Caco-2 (cell line): ENCODE data around the gene ASF1A. TPM values are rescaled to one million over a fixed set of nuclear protein-coding genes. Genes with fewer than 3 reads are reported as not detected.

Experiments
- BruUV-seq: library from RNA; stranded (reverse); fragments of 400-500 nt; replicated peaks from 2 replicates; lab custom pipeline; 2021; lab: Mats Ljungman, UMichigan
- CTCF ChIA-PET: fragments of 300-600 bp; sonication (Branson Sonifier 250); formaldehyde crosslinking; loops from one replicate; lab custom pipeline; 2022; ENCODE audit warnings: antibody characterized with exemption; lab: Charles Lee
- POLR2A ChIA-PET: fragments of 300-600 bp; sonication (Branson Sonifier 250); formaldehyde crosslinking; loops from one replicate; lab custom pipeline; 2022; ENCODE audit warnings: antibody characterized with exemption; lab: Charles Lee
- DNase-seq, 2 experiments: peaks; one replicate each; pipeline versions ENCODE4 v3.0.0 to v3.0.0-alpha.2; 2020 to 2022
- H3K27me3 ChIP-seq: replicated peaks from 2 replicates; pipeline ENCODE4 v1.6.0; 2011; ENCODE audit warnings: low read length; ENCODE audit not compliant: control insufficient read depth, insufficient read depth
- H3K36me3 ChIP-seq: 2 replicates; pipeline ENCODE4 v1.5.1; 2011; ENCODE audit warnings: low read length; ENCODE audit not compliant: control insufficient read depth, insufficient read depth
- H3K4me1 ChIP-seq: fragments of 250-450 bp; sonication (Bioruptor Pico); 2 replicates; pipeline ENCODE4 v1.5.1; 2020; ENCODE audit warnings: mild to moderate bottlenecking
- H3K4me3 ChIP-seq: 2 replicates; pipeline ENCODE4 v1.5.1; 2011; ENCODE audit warnings: low read depth, mild to moderate bottlenecking, control low read depth, low read length
- H3K9me3 ChIP-seq: fragments of 250-450 bp; sonication (Bioruptor Pico); 2 replicates; pipeline ENCODE4 v1.5.1; 2020; ENCODE audit warnings: mild to moderate bottlenecking, moderate library complexity
- H3K27ac Mint-ChIP-seq: one replicate; pipeline ENCODE4 v1.8.0; 2022; ENCODE audit warnings: mixed read lengths; ENCODE audit not compliant: unreplicated experiment
- H3K27me3 Mint-ChIP-seq: one replicate; pipeline ENCODE4 v1.8.0; 2022; ENCODE audit warnings: mixed read lengths; ENCODE audit not compliant: insufficient read depth, unreplicated experiment
- H3K36me3 Mint-ChIP-seq: one replicate; pipeline ENCODE4 v1.8.0; 2022; ENCODE audit warnings: mild to moderate bottlenecking, mixed read lengths; ENCODE audit not compliant: insufficient read depth, unreplicated experiment
- H3K4me1 Mint-ChIP-seq: one replicate; pipeline ENCODE4 v1.8.0; 2022; ENCODE audit warnings: low read depth, mixed read lengths; ENCODE audit not compliant: unreplicated experiment
- H3K4me3 Mint-ChIP-seq: one replicate; pipeline ENCODE4 v1.8.0; 2022; ENCODE audit warnings: mild to moderate bottlenecking, moderate library complexity, mixed read lengths; ENCODE audit not compliant: unreplicated experiment
- H3K9me3 Mint-ChIP-seq: one replicate; pipeline ENCODE4 v1.8.0; 2022; ENCODE audit warnings: mixed read lengths; ENCODE audit not compliant: unreplicated experiment
- CTCF ChIP-seq, 2 experiments: fragments of 200-600 bp in 1 of 2; IDR thresholded peaks; 1 replicate in 1 of 2; 2 replicates in 1 of 2; pipeline versions ENCODE4 v1.5.1 to v1.8.0; 2011 to 2022; ENCODE audit warnings: antibody characterized with exemption in 1 of 2, control low read depth in 1 of 2, inconsistent platforms in 1 of 2, low read depth in 1 of 2, low read length in 1 of 2, mild to moderate bottlenecking in 1 of 2, moderate library complexity in 1 of 2; ENCODE audit not compliant: insufficient read depth in 1 of 2, severe bottlenecking in 1 of 2, unreplicated experiment in 1 of 2
- intact Hi-C: fragments of 100-400 bp; cut with micrococcal nuclease; formaldehyde crosslinking; loops from one replicate; pipeline ENCODE4 v1.10.0; 2022; ENCODE audit not compliant: unreplicated experiment
- total RNA-seq: library from RNA; stranded (reverse); gene quantifications from 2 replicates; pipeline ENCODE4 v1.2.3, GENCODE V29; 2022

Gene ASF1A
- total RNA-seq, 1 experiment from 2014 or later: 21.9 TPM

DNA sequence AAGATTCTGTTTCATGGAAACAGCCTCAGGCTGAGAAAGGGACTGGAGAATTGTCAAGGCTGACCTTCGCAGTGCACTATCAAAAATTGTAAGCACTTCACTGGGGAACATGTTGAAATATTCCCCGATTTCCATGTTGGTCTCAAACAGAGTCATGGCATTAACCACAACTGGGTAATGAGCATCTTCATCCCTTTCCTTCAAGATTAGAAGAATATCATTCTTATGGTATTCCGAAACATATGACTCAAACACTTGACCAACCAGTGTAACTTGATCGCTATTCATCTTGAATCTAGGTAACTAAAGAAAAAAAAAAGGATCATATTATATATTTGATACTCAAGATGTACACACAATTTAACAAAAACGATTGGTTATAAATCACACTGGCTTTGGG lies 37.5 kb downstream of the ASF1A start:
- H3K27me3 Mint-ChIP-seq: no peaks in the 10 kb centered on the region
- ChIA-PET POLR2A (no interaction called here), CTCF (no interaction called here)
- H3K4me1 Mint-ChIP-seq: peaks cover 16% of the 10 kb centered on the region
- H3K4me3 Mint-ChIP-seq: no peak overlapping the region
- Histone ChIP-seq H3K4me1 (no peaks in the 10 kb centered on the region), H3K27me3 (no peaks in the 10 kb centered on the region), H3K4me3 (no peak overlapping the region), H3K36me3 (no peaks in the 10 kb centered on the region), H3K9me3 (no peaks in the 10 kb centered on the region)
- BruUV-seq: no TSS peak
- H3K27ac Mint-ChIP-seq: no peak overlapping the region
- no peaks in the 10 kb centered on the region for H3K9me3 Mint-ChIP-seq
- H3K36me3 Mint-ChIP-seq: peaks cover 26% of the 10 kb centered on the region
- DNase-seq: no peak
- TF ChIP-seq CTCF (IDR thresholded peaks at IDR 0.05; ENCODE audit: insufficient read depth in 1 of 2, low read depth in 1 of 2, low read length in 1 of 2, severe bottlenecking in 1 of 2, unreplicated experiment in 1 of 2): no peak
- intact Hi-C loops: no loop called here

DNA sequence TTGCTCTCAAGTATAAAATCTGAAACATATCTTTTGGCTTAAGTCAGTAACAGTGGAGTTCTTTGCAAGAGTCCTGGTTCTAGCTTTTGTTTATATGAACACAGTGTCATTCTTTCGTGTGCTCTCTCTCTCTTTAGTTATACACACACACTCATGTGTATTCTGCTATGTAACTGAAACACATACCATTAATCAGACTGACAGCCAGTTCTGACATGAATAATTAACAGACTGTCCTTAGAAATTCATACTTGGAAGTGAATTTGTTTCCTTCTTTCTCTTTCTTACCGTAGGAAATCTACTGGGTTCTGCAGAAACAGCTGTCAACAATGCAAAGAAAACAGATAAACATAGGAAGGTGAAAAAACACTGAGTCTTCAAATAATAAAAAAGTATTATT lies 38.5 kb downstream of the ASF1A start:
- Histone ChIP-seq H3K4me1 (no peaks in the 10 kb centered on the region), H3K27me3 (no peaks in the 10 kb centered on the region), H3K36me3 (no peaks in the 10 kb centered on the region), H3K4me3 (no peak overlapping the region), H3K9me3 (no peaks in the 10 kb centered on the region)
- ChIA-PET POLR2A (no interaction called here), CTCF (no interaction called here)
- peaks cover 16% of the 10 kb centered on the region for H3K4me1 Mint-ChIP-seq
- no peak for DNase-seq
- H3K4me3 Mint-ChIP-seq: no peak overlapping the region
- no peaks in the 10 kb centered on the region for H3K9me3 Mint-ChIP-seq
- no peak overlapping the region for H3K27ac Mint-ChIP-seq
- no peak for TF ChIP-seq CTCF (IDR thresholded peaks at IDR 0.05; ENCODE audit: insufficient read depth in 1 of 2, low read depth in 1 of 2, low read length in 1 of 2, severe bottlenecking in 1 of 2, unreplicated experiment in 1 of 2)
- H3K36me3 Mint-ChIP-seq: peaks cover 26% of the 10 kb centered on the region
- no peaks in the 10 kb centered on the region for H3K27me3 Mint-ChIP-seq
- BruUV-seq: no TSS peak
- intact Hi-C loops: no loop called here

DNA sequence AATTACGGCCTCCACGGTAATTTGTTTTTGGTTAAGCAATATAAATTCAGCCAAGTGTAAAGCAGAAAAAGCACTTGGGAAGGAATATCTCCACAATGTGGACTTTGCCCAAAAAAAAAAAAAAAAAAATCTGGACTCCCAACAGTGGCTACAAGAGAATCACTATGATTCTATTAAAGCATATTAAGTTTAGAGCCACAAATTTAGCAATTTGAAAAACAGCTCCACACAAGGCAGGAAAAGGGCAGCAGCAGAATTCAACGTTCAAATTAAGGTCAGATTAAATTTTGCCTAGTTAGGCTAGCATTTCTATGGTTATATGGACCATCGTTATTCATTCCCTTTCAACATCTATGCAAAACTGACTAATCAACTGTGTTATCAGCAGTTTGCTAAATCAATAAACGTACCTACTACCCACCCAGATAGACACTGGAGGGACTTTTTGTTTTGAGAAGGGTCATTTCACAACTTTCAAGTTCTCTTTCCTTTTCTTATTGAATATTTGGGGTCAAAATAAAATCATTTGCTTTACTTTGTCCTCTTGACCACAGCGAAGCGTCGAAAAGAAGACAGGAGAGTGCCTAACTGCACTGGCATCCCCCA lies 40.0 kb downstream of the ASF1A start:
- Mint-ChIP-seq H3K27me3 (no peaks in the 10 kb centered on the region), H3K4me3 (peak overlapping the region; percentile 87), H3K4me1 (peaks cover 16% of the 10 kb centered on the region), H3K27ac (peak overlapping the region; percentile 77), H3K9me3 (no peaks in the 10 kb centered on the region), H3K36me3 (peaks cover 21% of the 10 kb centered on the region)
- Histone ChIP-seq H3K4me1 (no peaks in the 10 kb centered on the region), H3K4me3 (peak overlapping the region; percentile 92), H3K9me3 (no peaks in the 10 kb centered on the region), H3K27me3 (no peaks in the 10 kb centered on the region), H3K36me3 (no peaks in the 10 kb centered on the region)
- TF ChIP-seq CTCF (IDR thresholded peaks at IDR 0.05; ENCODE audit: insufficient read depth in 1 of 2, low read depth in 1 of 2, low read length in 1 of 2, severe bottlenecking in 1 of 2, unreplicated experiment in 1 of 2): no peak
- TSS peak; percentile 34 for BruUV-seq
- intact Hi-C loops: loop anchor here (2.0 kb wide), 1 partner anchor 39 kb away; the partner anchor contains the start of gene ASF1A
- CTCF ChIA-PET: no interaction called here
- no peak for DNase-seq
- POLR2A ChIA-PET: no interaction called here
